WTC11 (cell line): ENCODE measurements around the gene PRXL2B. TPM values are rescaled to one million over a fixed set of nuclear protein-coding genes. Genes with fewer than 3 reads are reported as not detected.

Source experiments
- ATAC-seq: fragments of 200-7000 bp; cut with Tn5 transposase; 2 replicates; pipeline ENCODE4 v1.10.0; 2021; ENCODE audit warnings: mild to moderate bottlenecking, moderate library complexity
- CTCF ChIA-PET: fragments of 300-600 bp; sonication (Branson Sonifier 250); formaldehyde crosslinking; loops from one replicate; lab custom pipeline; 2021; ENCODE audit warnings: antibody characterized with exemption; lab: Charles Lee
- POLR2A ChIA-PET: fragments of 350-600 bp; sonication (Branson Sonifier 250); formaldehyde crosslinking; loops from one replicate; lab custom pipeline; 2021; ENCODE audit warnings: antibody characterized with exemption; lab: Charles Lee
- DNase-seq: peaks from one replicate; pipeline ENCODE4 v3.0.0; 2021; ENCODE audit warnings: low spot score
- H3K27ac Mint-ChIP-seq: 2 replicates; pipeline ENCODE4 v1.8.0; 2021; ENCODE audit warnings: mixed read lengths
- H3K27me3 Mint-ChIP-seq: 2 replicates; pipeline ENCODE4 v1.8.0; 2021; ENCODE audit warnings: low read depth, mild to moderate bottlenecking, moderate library complexity, mixed read lengths
- H3K36me3 Mint-ChIP-seq: 2 replicates; pipeline ENCODE4 v1.8.0; 2021; ENCODE audit warnings: mixed read lengths
- H3K4me1 Mint-ChIP-seq: 2 replicates; pipeline ENCODE4 v1.8.0; 2022; ENCODE audit warnings: mixed read lengths
- H3K4me3 Mint-ChIP-seq: 2 replicates; pipeline ENCODE4 v1.8.0; 2021; ENCODE audit warnings: mild to moderate bottlenecking, moderate library complexity, mixed read lengths
- H3K9me3 Mint-ChIP-seq: 2 replicates; pipeline ENCODE4 v1.8.0; 2021; ENCODE audit warnings: mixed read lengths
- ARID4B ChIP-seq: sonication (generic); formaldehyde crosslinking; IDR thresholded peaks from 2 replicates; pipeline ENCODE4 v1.8.0; 2023; ENCODE audit warnings: missing genetic modification reagents, mild to moderate bottlenecking, borderline replicate concordance
- ATF6 ChIP-seq: sonication (generic); formaldehyde crosslinking; IDR thresholded peaks from 2 replicates; pipeline ENCODE4 v1.8.1; 2023; ENCODE audit warnings: mild to moderate bottlenecking, missing genetic modification reagents
- CBFB ChIP-seq: sonication (generic); formaldehyde crosslinking; IDR thresholded peaks from 2 replicates; pipeline ENCODE4 v1.8.1; 2022; ENCODE audit warnings: mild to moderate bottlenecking, low read depth, missing genetic modification reagents
- FOXK1 ChIP-seq: sonication (generic); formaldehyde crosslinking; IDR thresholded peaks from 2 replicates; pipeline ENCODE4 v1.8.0; 2022; ENCODE audit warnings: mild to moderate bottlenecking, moderate library complexity, missing genetic modification reagents
- FOXP1 ChIP-seq: sonication (generic); formaldehyde crosslinking; IDR thresholded peaks from 2 replicates; pipeline ENCODE4 v1.8.0; 2022; ENCODE audit warnings: missing genetic modification reagents, mild to moderate bottlenecking, moderate library complexity, borderline replicate concordance
- HMGA2 ChIP-seq: fragments of 250-450 bp; sonication (Bioruptor Pico); IDR thresholded peaks from 2 replicates; pipeline ENCODE4 v1.4.0; 2021; ENCODE audit warnings: mild to moderate bottlenecking, moderate library complexity
- IRF1 ChIP-seq: sonication (generic); formaldehyde crosslinking; IDR thresholded peaks from 2 replicates; pipeline ENCODE4 v1.8.0; 2023; ENCODE audit warnings: missing genetic modification reagents
- JAZF1 ChIP-seq: fragments of 250-450 bp; sonication (Bioruptor Pico); IDR thresholded peaks from 2 replicates; pipeline ENCODE4 v1.9.0; 2021; ENCODE audit warnings: moderate library complexity, mild to moderate bottlenecking, inconsistent platforms
- MLX ChIP-seq: sonication (generic); formaldehyde crosslinking; IDR thresholded peaks from 2 replicates; pipeline ENCODE4 v1.8.1; 2023; ENCODE audit warnings: mild to moderate bottlenecking, missing genetic modification reagents, moderate library complexity
- MYBL2 ChIP-seq: sonication (generic); formaldehyde crosslinking; IDR thresholded peaks from 2 replicates; pipeline ENCODE4 v1.8.1; 2023; ENCODE audit warnings: mild to moderate bottlenecking, moderate library complexity, missing genetic modification reagents
- RORB ChIP-seq: fragments of 250-450 bp; sonication (Bioruptor Pico); IDR thresholded peaks from 2 replicates; pipeline ENCODE4 v1.9.0; 2021; ENCODE audit warnings: mild to moderate bottlenecking
- ZMAT4 ChIP-seq: fragments of 250-450 bp; sonication (Bioruptor Pico); IDR thresholded peaks from 2 replicates; pipeline ENCODE4 v1.9.0; 2021; ENCODE audit warnings: mild to moderate bottlenecking
- ZNF263 ChIP-seq: sonication (generic); formaldehyde crosslinking; IDR thresholded peaks from 2 replicates; pipeline ENCODE4 v1.8.1; 2022; ENCODE audit warnings: low read depth, mild to moderate bottlenecking, moderate library complexity, missing genetic modification reagents
- ZNF425 ChIP-seq: fragments of 250-450 bp; sonication (Bioruptor Pico); conservative IDR thresholded peaks from 2 replicates; pipeline ENCODE4 v1.9.0; 2021; ENCODE audit warnings: mild to moderate bottlenecking
- ZNF512 ChIP-seq: sonication (generic); formaldehyde crosslinking; IDR thresholded peaks from 2 replicates; pipeline ENCODE4 v1.8.1; 2022; ENCODE audit warnings: missing genetic modification reagents, borderline replicate concordance
- total RNA-seq: library from RNA; stranded (reverse); gene quantifications from 3 replicates; pipeline ENCODE4 v1.2.3, GENCODE V29; 2021

The PRXL2B gene
- total RNA-seq, 1 experiment from 2014 or later, result 50.3 TPM

- ATAC-seq (no peak), DNase-seq (no peak)
- Mint-ChIP-seq H3K27ac (no peak overlapping the region), H3K4me1 (no peaks in the 10 kb centered on the region), H3K27me3 (peaks cover 6% of the 10 kb centered on the region), H3K4me3 (no peak overlapping the region), H3K9me3 (peaks cover 12% of the 10 kb centered on the region), H3K36me3 (peaks cover 15% of the 10 kb centered on the region)
- TF ChIP-seq ZNF263 (CRISPR knock-in tag) (no peak), FOXK1 (CRISPR knock-in tag) (no peak), ARID4B (CRISPR knock-in tag) (no peak), RORB (no peak)
- CTCF ChIA-PET, result no interaction called here
- POLR2A ChIA-PET, result no interaction called here
Measured at GRCh38 chr1:2591233-2591580, 4.6 kb downstream of the PRXL2B start.

- CTCF ChIA-PET, result no interaction called here
- Mint-ChIP-seq H3K4me1 (no peaks in the 10 kb centered on the region), H3K27me3 (peaks cover 6% of the 10 kb centered on the region), H3K36me3 (peaks cover 15% of the 10 kb centered on the region), H3K9me3 (peaks cover 12% of the 10 kb centered on the region), H3K27ac (no peak overlapping the region), H3K4me3 (no peak overlapping the region)
- POLR2A ChIA-PET, result no interaction called here
- no peak for ATAC-seq
- TF ChIP-seq HMGA2 (CRISPR knock-in tag), result no peak
- TF ChIP-seq ZMAT4 (CRISPR knock-in tag), result no peak
- no peak for TF ChIP-seq ZNF512 (CRISPR knock-in tag)
- no peak for TF ChIP-seq ZNF425
- no peak for TF ChIP-seq ATF6
- TF ChIP-seq FOXP1, result no peak
- no peak for TF ChIP-seq CBFB (CRISPR knock-in tag)
- TF ChIP-seq MYBL2 (CRISPR knock-in tag), result no peak
- no peak for TF ChIP-seq MLX (CRISPR knock-in tag)
- TF ChIP-seq IRF1 (CRISPR knock-in tag), result no peak
- TF ChIP-seq JAZF1 (CRISPR knock-in tag), result no peak
- DNase-seq, result peak; percentile 4
Measured at GRCh38 chr1:2591581-2592261, 5.1 kb downstream of the PRXL2B start.
